Activated T-cell treated with anti-CD3 and anti-CD28 coated beads for 48 hours (primary cell): ENCODE measurements around the gene GNS.
"Not testable (repeated sequence)": the region's sequence is repeated elsewhere in the genome, so short reads cannot be mapped to it uniquely, and the experiment has no call there.

ENCODE experiments used
- DNase-seq: peaks from one replicate; pipeline ENCODE4 v3.0.0-alpha.2; 2020; ENCODE audit warnings: low read depth

The GNS gene

DNA sequence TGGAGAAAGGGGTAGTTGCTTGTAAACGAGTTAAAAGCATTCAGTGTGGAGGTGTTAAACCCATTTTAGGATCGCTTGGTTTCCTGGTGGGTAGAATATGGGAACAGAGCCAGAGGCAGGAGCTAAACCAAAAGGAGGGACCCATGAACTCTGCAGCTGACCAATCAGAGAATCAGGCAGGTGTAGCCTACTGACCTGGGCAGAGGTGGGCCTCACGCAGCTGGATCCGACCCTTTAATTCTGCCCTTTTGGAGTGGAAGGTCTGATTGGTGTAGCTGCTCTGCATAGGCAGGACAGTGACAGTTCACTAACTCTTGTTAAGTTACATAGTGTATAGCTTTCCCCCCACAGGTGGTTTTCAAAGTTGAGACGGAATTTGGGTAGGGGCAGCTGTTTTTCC, 63.7 kb downstream of the GNS start:
- no peak for DNase-seq

DNA sequence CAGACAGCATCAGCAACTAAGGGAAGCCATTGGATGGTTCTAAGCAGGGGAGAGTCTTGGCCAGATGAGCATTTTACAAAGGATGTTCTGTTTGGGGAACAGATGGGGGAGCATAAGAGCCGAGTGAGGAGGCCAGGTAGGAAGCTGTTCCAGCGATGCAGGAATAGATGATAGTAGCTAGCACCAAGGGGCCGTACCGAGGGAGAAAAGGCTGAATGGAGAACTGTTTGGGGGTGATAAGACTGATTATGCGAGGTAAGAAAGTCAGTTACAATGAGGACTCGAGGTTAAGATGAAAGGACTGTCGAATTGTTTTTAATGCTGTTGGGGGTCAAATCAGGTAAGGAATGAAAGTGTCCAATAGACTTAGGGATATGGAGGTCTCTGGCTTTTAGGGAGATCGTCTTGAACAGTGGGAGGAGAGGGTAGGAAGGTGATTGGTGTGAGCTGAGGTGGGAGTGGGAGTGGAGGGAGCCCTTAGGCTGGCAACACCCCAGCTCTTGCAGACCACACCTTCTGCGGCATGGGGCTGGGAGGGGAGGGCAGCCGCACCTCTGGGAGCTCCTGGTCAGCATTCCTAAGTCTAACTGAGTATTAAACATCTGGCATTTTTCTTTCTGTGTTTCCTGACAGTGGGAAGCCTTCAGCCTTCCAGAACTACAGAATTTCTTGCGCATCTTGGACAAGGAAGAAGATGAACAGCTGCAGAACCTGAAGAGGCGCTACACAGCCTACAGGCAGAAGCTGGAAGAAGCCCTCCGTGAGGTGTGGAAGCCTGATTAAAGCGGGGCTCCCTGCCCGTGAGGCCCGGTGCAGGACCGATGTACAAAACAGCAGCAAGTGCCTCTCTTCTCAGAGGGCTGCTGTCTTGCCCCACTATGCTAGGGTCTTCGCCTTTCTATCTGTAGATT, 64.8 kb downstream of the GNS start:
- no peak for DNase-seq

- DNase-seq: no peak
These were observed 67.2 kb downstream of the GNS start for GRCh38 chr12:64691795-64692583.

DNA sequence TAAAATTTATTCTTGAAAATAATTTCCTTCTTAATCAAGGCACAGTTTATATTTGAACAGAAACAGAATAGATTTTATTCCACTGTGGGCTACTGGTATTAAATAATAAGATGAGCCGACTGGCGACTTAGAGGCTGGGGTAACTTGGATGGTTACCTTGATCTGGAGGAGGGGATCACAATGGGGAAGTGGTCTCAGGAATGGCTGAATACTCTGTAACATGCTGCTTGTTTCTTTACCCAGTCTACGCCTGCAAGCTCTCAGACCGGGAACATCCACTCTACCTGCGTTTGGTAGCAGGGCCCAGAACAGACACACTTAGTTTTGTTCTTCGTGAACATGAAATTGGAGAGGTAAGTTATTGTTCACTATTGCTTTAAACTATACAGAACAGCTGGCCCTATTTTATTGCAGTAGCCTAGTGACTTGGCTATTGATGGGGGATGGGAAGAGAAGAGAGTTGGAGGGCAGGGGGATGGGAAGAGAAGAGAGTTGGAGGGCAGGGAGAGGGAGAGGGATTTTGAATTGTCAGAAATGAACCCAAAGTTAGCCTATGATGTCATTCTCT, 67.9 kb downstream of the GNS start:
- no peak for DNase-seq

- DNase-seq: not testable (repeated sequence)
These were observed 69.0 kb downstream of the GNS start for GRCh38 chr12:64690236-64690635.

- no peak for DNase-seq
These were observed 70.5 kb downstream of the GNS start for GRCh38 chr12:64688715-64689114.

GRCh38 chr12:64688219-64688618, 71.0 kb downstream of the GNS start:
- no peak for DNase-seq

DNA sequence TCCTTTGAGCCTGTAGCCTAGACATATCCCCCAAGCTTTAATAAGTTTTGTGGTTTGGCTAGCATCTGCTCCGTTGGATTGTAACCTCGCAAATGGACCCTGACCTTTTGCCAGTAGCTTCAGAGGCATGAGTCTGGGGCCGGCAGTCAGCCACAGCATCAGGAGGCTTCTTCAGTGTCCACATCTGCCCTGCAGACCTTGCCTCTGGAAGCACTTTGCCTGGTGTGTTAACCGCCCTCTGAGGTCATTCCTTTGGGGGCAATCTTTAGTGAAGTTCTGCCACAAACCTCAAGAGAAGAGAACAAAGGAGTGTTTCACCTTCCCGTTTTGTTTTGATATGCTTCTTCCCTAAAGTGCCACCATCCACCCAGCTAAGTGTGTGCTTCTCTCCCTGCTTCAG, 71.4 kb downstream of the GNS start:
- no peak for DNase-seq

- DNase-seq: no peak
These were observed 73.6 kb downstream of the GNS start for GRCh38 chr12:64685605-64686004.

- no peak for DNase-seq
These were observed 74.2 kb downstream of the GNS start for GRCh38 chr12:64685050-64685449.

DNA sequence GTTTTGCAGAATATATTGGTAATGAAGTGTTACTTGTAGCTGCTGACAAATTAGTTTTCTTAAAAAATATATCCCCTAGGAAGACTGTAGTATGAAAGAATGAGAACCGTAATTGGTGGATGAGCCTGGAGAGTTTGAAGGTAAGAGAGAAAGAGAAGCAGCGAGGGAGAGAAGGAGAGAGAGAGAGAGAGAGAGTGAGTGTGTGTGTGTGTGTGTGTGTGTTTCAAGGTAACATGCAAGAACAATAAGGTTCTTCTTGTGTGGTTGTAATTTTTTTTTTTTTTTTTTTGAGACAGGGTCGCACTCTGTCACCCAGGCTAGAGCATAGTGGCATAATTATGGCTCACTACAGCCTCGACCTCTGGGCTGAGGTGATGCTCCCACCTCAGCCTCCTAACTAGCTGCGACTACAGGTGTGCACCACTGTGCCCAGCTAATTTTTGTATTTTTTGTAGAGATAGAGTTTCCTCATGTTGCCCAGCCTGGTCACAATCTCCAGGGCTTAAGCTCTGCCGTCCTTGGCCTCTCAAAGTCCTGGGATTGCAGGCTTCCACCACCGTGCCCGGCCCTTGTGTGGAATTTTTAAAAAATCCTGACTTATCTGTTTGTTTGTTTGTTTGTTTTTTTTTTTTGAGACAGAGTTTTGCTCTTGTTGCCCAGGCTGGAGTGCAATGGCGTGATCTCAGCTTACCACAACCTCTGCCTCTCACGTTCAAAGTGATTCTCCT, 75.2 kb downstream of the GNS start:
- DNase-seq: no peak

GRCh38 chr12:64682572-64683277, 76.5 kb downstream of the GNS start:
- no peak for DNase-seq

DNA sequence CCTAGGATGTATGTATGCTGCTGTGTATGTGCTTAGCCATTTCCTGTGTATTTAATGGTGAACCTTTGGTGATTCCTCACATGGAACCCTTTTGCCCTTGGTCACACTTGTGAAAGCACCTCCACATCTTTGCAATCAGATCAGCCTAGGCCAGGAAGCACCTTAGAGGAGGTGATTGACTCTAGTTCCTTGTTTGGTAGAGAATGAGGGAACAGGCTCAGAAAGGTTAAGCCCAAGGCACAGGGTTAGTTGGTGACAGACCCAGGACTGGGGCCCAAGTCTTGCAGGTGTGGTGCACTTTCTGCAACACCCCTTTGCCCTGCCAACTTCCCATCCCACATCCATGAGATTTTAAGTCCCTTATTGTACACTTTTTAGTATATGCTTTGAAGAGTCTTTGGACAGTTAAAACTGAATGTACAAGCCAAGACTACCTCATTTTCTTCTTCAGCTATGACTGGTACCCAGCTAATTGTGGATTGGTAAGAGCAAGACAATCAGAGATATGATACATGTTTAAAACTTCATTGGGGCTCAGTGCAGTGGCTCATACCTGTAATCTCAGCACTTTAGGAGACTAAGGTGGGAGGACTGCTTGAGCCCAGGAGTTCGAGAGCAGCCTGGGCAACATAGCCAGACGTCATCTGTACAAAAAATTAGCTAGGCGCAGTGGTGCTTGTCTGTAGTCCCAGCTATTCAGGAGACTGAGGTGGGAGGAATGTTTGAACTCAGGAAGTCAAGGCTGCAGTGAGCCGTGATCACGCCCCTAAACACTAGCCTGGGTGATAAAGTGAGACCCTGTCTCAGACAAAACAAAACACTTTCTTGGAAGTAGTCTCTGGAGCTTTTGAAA, 77.8 kb downstream of the GNS start:
- DNase-seq: no peak

- DNase-seq: no peak
These were observed 79.0 kb downstream of the GNS start for GRCh38 chr12:64680235-64680634.

GRCh38 chr12:64679487-64680001, 79.7 kb downstream of the GNS start:
- peak; percentile 37 for DNase-seq

DNA sequence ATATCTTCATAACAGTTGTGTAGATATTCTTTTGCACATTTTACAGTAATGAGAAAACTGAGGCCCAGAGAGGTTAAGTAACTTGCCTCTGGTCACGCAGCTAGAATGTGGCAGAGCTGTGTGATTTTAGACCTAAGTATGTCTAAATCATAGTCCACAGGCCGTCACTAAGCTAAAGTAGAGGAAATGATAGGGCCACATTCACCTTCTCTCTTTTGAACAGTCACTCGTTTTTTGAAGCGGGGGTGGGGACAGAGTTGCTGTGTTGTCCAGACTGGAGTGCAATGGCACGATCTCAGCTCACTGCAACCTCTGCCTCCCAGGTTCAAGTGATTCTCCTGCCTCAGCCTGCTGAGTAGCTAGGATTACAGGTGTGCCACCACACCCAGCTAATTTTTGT, 80.4 kb downstream of the GNS start:
- no peak for DNase-seq

DNA sequence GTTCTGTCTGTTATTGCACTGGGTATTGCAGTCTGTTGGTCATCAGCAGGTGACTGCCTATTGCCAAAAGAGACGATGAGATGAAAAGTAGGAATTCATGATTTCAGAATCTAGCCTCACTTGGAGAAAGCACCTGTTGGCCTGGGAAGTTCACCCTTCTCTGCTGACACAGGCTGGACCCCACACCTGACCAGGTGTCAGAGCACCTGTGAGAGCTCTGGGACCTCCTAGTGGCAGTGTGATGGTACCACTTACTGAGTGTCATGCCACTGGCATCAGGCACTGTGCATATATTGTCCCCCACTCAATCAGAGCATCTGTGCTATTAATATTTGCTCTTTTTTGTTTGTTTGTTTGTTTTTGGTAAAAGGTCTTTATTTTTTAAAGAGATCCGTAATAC, 81.0 kb downstream of the GNS start:
- DNase-seq: no peak

- DNase-seq: no peak
These were observed 83.4 kb downstream of the GNS start for GRCh38 chr12:64675795-64676194.

- DNase-seq: no peak
These were observed 84.8 kb downstream of the GNS start for GRCh38 chr12:64674367-64674922.
